GM12878 (cell line): ENCODE measurements around the gene MAPT. TPM values are rescaled to one million over a fixed set of nuclear protein-coding genes. Genes with fewer than 3 reads are reported as not detected.

Experiments used
- ATAC-seq: fragments of 200-7000 bp; cut with Tn5 transposase; 3 replicates; pipeline ENCODE4 v1.9.1; 2020; ENCODE audit warnings: mild to moderate bottlenecking, moderate library complexity
- BruUV-seq: library from RNA; stranded (reverse); fragments of 400-500 nt; replicated peaks from 2 replicates; lab custom pipeline; 2021; lab: Mats Ljungman, UMichigan
- CTCF ChIA-PET: fragments of 300-600 bp; sonication (Branson Sonifier 250); formaldehyde crosslinking; extraction: SDS; loops from one replicate; lab custom pipeline; 2021; ENCODE audit warnings: inconsistent platforms; lab: Yijun Ruan, JAX
- POLR2A ChIA-PET: fragments of 350-600 bp; formaldehyde crosslinking; extraction: SDS; loops from one replicate; lab custom pipeline; 2021; ENCODE audit warnings: inconsistent platforms; lab: Charles Lee
- RAD21 ChIA-PET: fragments of 300-600 bp; sonication (Branson Sonifier 250); formaldehyde crosslinking; loops from one replicate; lab custom pipeline; 2023; ENCODE audit warnings: antibody characterized with exemption; ENCODE audit not compliant: unreplicated experiment; lab: Charles Lee
- SMC1A ChIA-PET: fragments of 300-600 bp; sonication (Branson Sonifier 250); formaldehyde crosslinking; loops from one replicate; lab custom pipeline; 2023; ENCODE audit not compliant: unreplicated experiment, uncharacterized antibody; lab: Charles Lee
- DNase-seq: peaks from one replicate; pipeline ENCODE4 v3.0.0-alpha.2; 2011; ENCODE audit warnings: low read depth, low spot score
- FAIRE-seq: peaks from 3 replicates; lab custom pipeline; 2011; peaks lifted over from hg19 to GRCh38; lab: Jason Lieb, UNC
- H2AFZ ChIP-seq: 2 replicates; pipeline ENCODE4 v1.6.0; 2011; ENCODE audit warnings: low read depth, low read length, control low read depth; ENCODE audit not compliant: control insufficient read depth
- H3K27ac ChIP-seq: 2 replicates; pipeline ENCODE4 v1.5.1; 2011; ENCODE audit warnings: control low read depth; ENCODE audit not compliant: control insufficient read depth, insufficient read depth
- H3K27me3 ChIP-seq, 2 experiments: replicated peaks in 1 of 2; 2 replicates each; pipeline versions ENCODE4 v1.6.0 to v1.6.1; 2011; ENCODE audit warnings: low read length in 1 of 2; ENCODE audit not compliant: control insufficient read depth in 2 of 2, insufficient read depth in 2 of 2
- H3K36me3 ChIP-seq, 2 experiments: 2 replicates each; pipeline ENCODE4 v1.5.1; 2011; ENCODE audit warnings: low read length in 1 of 2; ENCODE audit not compliant: control insufficient read depth in 2 of 2, insufficient read depth in 2 of 2
- H3K4me1 ChIP-seq: 2 replicates; pipeline ENCODE4 v1.6.1; 2011; ENCODE audit warnings: mild to moderate bottlenecking, low read length, moderate library complexity, mixed read lengths; ENCODE audit not compliant: control insufficient read depth, insufficient read depth
- H3K4me2 ChIP-seq: 2 replicates; pipeline ENCODE4 v1.6.0; 2011; ENCODE audit warnings: control low read depth; ENCODE audit not compliant: control insufficient read depth, insufficient read depth
- H3K4me3 ChIP-seq: fragments of 200-600 bp; sonication (generic); 2 replicates; pipeline ENCODE4 v1.5.1; 2016
- H3K79me2 ChIP-seq: 2 replicates; pipeline ENCODE4 v1.6.0; 2011; ENCODE audit warnings: low read length; ENCODE audit not compliant: control insufficient read depth, insufficient read depth
- H3K9ac ChIP-seq: 2 replicates; pipeline ENCODE4 v1.8.0; 2011; ENCODE audit warnings: low read length, control low read depth, mixed read lengths; ENCODE audit not compliant: control insufficient read depth, insufficient read depth
- H3K9me3 ChIP-seq: replicated peaks from 3 replicates; pipeline ENCODE4 v1.5.1; 2011; ENCODE audit warnings: mild to moderate bottlenecking, low read length; ENCODE audit not compliant: control insufficient read depth, insufficient read depth
- H4K20me1 ChIP-seq: 2 replicates; pipeline ENCODE4 v1.6.0; 2011; ENCODE audit not compliant: control insufficient read depth, insufficient read depth
- MYC ChIP-seq: IDR thresholded peaks from 2 replicates; pipeline ENCODE4 v1.6.1; 2011; ENCODE audit warnings: mild to moderate bottlenecking, low read length, moderate library complexity, inconsistent platforms; ENCODE audit not compliant: insufficient read depth, insufficient replicate concordance, insufficient read length, severe bottlenecking
- POLR2AphosphoS2 ChIP-seq: IDR thresholded peaks from 2 replicates; pipeline ENCODE4 v1.6.1; 2011; ENCODE audit warnings: low read depth, mild to moderate bottlenecking, low read length, improper control_type of control experiment, moderate library complexity
- WGBS: methylation state at CpG from one replicate; pipeline ENCODE4 v1.1.6; 2016; ENCODE audit warnings: low lambda C conversion rate; ENCODE audit not compliant: insufficient replicate concordance, insufficient coverage; ENCODE audit errors: missing lambda C conversion rate; 5-methylcytosine and 5-hydroxymethylcytosine counted together
- in situ Hi-C: fragments of 300-500 bp; cut with MboI; formaldehyde crosslinking; loops from 9 replicates; pipeline ENCODE4 v1.14.3; 2018; ENCODE audit warnings: mixed read lengths
- intact Hi-C: fragments of 100-400 bp; cut with micrococcal nuclease; formaldehyde crosslinking; loops from one replicate; pipeline ENCODE4 v1.14.2; 2022; ENCODE audit not compliant: unreplicated experiment
- polyA plus RNA-seq, 11 experiments: library from polyadenylated mRNA; depleted of rRNA in 4 of 11; unstranded in 6 of 11; stranded (reverse) in 5 of 11; fragments of >200 nt; fragmentation: Nextera tagmentation in 4 of 11; fragmentation: Illumina TruSeq in 1 of 11; extraction: Ambion mirVana in 4 of 11; extraction: Trizol in 1 of 11; gene quantifications; 1 replicate in 1 of 11; 2 replicates in 10 of 11; pipeline versions ENCODE4 v1.2.1 to v1.2.3, GENCODE V29; 2011 to 2016; ENCODE audit warnings: inconsistent platforms in 2 of 11, missing spikeins in 2 of 11, low read depth in 1 of 11
- total RNA-seq, 4 experiments: library from RNA; depleted of rRNA in 3 of 4; stranded (reverse); fragments of >200 nt in 3 of 4; fragmentation: Illumina TruSeq in 1 of 4; extraction: Trizol in 1 of 4; gene quantifications; 2 replicates each; pipeline versions ENCODE4 v1.2.1 to v1.2.3, GENCODE V29; 2013 to 2021
- TF ChIP-seq, protein P1 (sequence below): IDR thresholded peaks from 2 replicates; pipeline ENCODE4 v1.6.1; 2012; ENCODE audit warnings: low read depth, low read length, improper control_type of control experiment

Gene MAPT
- total and polyA plus RNA-seq, 10 of the 15 experiments (the other 5 are each of a cell fraction or from before 2014, with no cell fraction given): under 0.01 to 0.05 (median 0.03) TPM; not detected in 7

DNA sequence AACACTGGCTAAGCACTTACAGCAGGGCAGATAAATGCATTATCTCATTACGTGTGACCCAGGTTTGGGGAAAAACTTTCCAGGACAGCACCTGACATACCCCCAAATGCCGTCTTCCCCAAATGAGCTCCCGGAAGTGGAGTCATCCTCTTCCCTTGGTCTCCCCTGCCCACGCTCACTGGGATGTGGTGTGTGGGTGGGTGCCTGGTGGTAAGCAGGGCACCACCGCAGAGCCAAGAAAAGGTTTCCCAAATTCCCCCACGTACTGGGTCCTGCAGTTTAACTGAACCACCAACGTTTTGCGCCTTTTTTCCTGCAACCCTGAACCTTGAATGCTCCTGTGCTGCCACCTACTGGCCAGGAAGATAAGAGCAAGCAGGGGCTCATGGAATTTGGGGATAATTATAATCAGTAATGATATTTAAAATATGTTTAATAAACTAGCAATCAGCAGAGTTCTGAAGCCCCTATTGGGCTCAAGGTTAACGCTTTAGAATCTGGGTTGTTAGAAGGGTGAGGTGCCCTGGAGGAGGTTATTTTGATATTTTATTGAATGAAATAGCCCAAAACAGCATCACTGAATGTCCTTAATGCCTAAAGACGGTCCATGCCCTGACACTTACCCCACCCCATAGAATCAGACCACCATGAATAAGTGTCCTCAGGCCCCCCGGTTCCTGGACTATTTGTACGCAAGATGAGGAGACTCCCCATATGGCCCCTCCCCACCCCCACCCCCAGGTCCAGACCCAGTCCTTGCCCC lies 41.6 kb upstream of the MAPT start (continued):
- no peak for TF ChIP-seq MYC

DNA sequence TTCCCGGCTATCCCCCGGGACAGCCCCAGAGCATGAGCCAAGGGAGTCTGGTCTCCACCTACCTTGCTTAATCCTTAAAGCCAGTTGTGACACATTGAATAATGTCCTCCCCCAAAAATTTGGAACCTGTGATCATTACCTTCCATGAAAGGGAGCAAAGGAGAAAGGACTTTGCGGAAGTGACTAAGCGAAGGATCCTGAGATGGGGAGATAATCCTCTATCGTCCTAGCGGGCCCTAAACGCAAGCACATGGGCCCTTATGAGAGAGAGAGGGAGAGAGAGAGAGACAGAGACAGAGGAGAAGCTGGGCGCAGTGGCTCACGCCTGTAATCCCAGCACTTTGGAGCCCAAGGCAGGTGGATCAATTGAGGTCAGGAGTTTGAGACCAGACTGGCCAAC lies 40.1 kb upstream of the MAPT start:
- H3K4me1 ChIP-seq: no peaks in the 10 kb centered on the region
- ChIA-PET RAD21 (no interaction called here), CTCF (no interaction called here), POLR2A (no interaction called here), SMC1A (no interaction called here)
- in situ Hi-C loops (no loop called here), intact Hi-C loops (no loop called here)
- no peak for FAIRE-seq
- no peak overlapping the region for H2AFZ ChIP-seq
- no peaks in the 10 kb centered on the region for H3K79me2 ChIP-seq
- H3K9ac ChIP-seq: no peak overlapping the region
- 49% methylated on average over 9 of the region's 9 CpGs for WGBS
- no peaks in the 10 kb centered on the region; a peak in 2 of 4 replicates for H3K27me3 ChIP-seq
- no peak overlapping the region for H3K4me3 ChIP-seq
- no peak overlapping the region for H3K27ac ChIP-seq
- ATAC-seq: no peak
- no peaks in the 10 kb centered on the region for H3K36me3 ChIP-seq
- BruUV-seq: no TSS peak
- DNase-seq: no peak
- no peaks in the 10 kb centered on the region for H4K20me1 ChIP-seq
- H3K4me2 ChIP-seq: no peak overlapping the region
- TF ChIP-seq, protein P1, sequence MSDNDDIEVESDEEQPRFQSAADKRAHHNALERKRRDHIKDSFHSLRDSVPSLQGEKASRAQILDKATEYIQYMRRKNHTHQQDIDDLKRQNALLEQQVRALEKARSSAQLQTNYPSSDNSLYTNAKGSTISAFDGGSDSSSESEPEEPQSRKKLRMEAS: no peak
- TF ChIP-seq POLR2AphosphoS2: no peak
- no peaks in the 10 kb centered on the region for H3K9me3 ChIP-seq
